Neural progenitor cell (in vitro differentiated cells): ENCODE data around the gene MAJIN. TPM values are rescaled to one million over a fixed set of nuclear protein-coding genes. Genes with fewer than 3 reads are reported as not detected.
A peak's percentile ranks its signal among the peaks of the same experiment; 100 is the strongest.

ENCODE experiments used
- DNase-seq: peaks from one replicate; pipeline ENCODE4 v3.0.0-alpha.2; 2016; ENCODE audit warnings: low spot score
- H2AFZ ChIP-seq: fragments of 200-600 bp; sonication (generic); replicated peaks from 2 replicates; pipeline ENCODE4 v1.6.1; 2016; ENCODE audit warnings: antibody characterized with exemption
- H3F3A ChIP-seq: fragments of 200-600 bp; sonication (generic); 2 replicates; pipeline ENCODE4 v1.6.1; 2016; ENCODE audit warnings: antibody characterized with exemption, low read depth
- H3K27ac ChIP-seq: fragments of 200-600 bp; sonication (generic); 2 replicates; pipeline ENCODE4 v1.5.1; 2016; ENCODE audit warnings: mild to moderate bottlenecking
- H3K27me3 ChIP-seq: fragments of 200-600 bp; sonication (generic); 2 replicates; pipeline ENCODE4 v1.6.1; 2016; ENCODE audit warnings: mild to moderate bottlenecking, moderate library complexity
- H3K36me3 ChIP-seq: fragments of 200-600 bp; sonication (generic); 2 replicates; pipeline ENCODE4 v1.5.1; 2016
- H3K4me1 ChIP-seq: fragments of 200-600 bp; sonication (generic); 2 replicates; pipeline ENCODE4 v1.6.1; 2016; ENCODE audit warnings: mixed run types
- H3K4me2 ChIP-seq: fragments of 200-600 bp; sonication (generic); 2 replicates; pipeline ENCODE4 v1.6.1; 2016
- H3K4me3 ChIP-seq: fragments of 200-600 bp; sonication (generic); 2 replicates; pipeline ENCODE4 v1.5.1; 2016
- H3K79me2 ChIP-seq: fragments of 200-600 bp; sonication (generic); 2 replicates; pipeline ENCODE4 v1.6.1; 2016; ENCODE audit warnings: low read depth
- H3K9ac ChIP-seq: fragments of 200-600 bp; sonication (generic); 2 replicates; pipeline ENCODE4 v1.6.1; 2016
- H3K9me3 ChIP-seq: fragments of 200-600 bp; sonication (generic); 2 replicates; pipeline ENCODE4 v1.5.1; 2016; ENCODE audit warnings: low read depth
- H4K20me1 ChIP-seq: fragments of 200-600 bp; sonication (generic); 2 replicates; pipeline ENCODE4 v1.6.1; 2016; ENCODE audit warnings: low read depth
- H3K27ac Mint-ChIP-seq: 3 replicates; pipeline ENCODE4 v1.8.0; 2021; ENCODE audit warnings: mixed read lengths
- H3K27me3 Mint-ChIP-seq: 2 replicates; pipeline ENCODE4 v1.8.0; 2022; ENCODE audit warnings: low read depth, mild to moderate bottlenecking, inconsistent platforms, moderate library complexity, mixed read lengths; ENCODE audit not compliant: insufficient read depth
- H3K36me3 Mint-ChIP-seq: 3 replicates; pipeline ENCODE4 v1.8.0; 2021; ENCODE audit warnings: mixed read lengths
- H3K4me1 Mint-ChIP-seq: 3 replicates; pipeline ENCODE4 v1.8.0; 2021; ENCODE audit warnings: mixed read lengths
- H3K4me3 Mint-ChIP-seq: 3 replicates; pipeline ENCODE4 v1.8.0; 2021; ENCODE audit warnings: mild to moderate bottlenecking, moderate library complexity, mixed read lengths
- H3K9me3 Mint-ChIP-seq: 3 replicates; pipeline ENCODE4 v1.8.0; 2020; ENCODE audit warnings: mixed read lengths
- CTCF ChIP-seq: fragments of 200-600 bp; sonication (generic); IDR thresholded peaks from 2 replicates; pipeline ENCODE4 v1.5.1; 2017; ENCODE audit warnings: antibody characterized with exemption, mild to moderate bottlenecking
- EZH2 ChIP-seq: fragments of 200-600 bp; sonication (generic); IDR thresholded peaks from 2 replicates; pipeline ENCODE4 v1.6.1; 2017; ENCODE audit warnings: antibody characterized with exemption, mild to moderate bottlenecking, moderate library complexity
- EZH2phosphoT487 ChIP-seq: fragments of 200-600 bp; sonication (generic); IDR thresholded peaks from 2 replicates; pipeline ENCODE4 v1.6.1; 2017; ENCODE audit warnings: antibody characterized with exemption
- total RNA-seq: library from RNA; depleted of rRNA; stranded (reverse); fragments of >200 nt; gene quantifications from 2 replicates; pipeline ENCODE4 v1.2.3, GENCODE V29; 2015; ENCODE audit warnings: low replicate concordance

MAJIN gene
- total RNA-seq, 1 donor from 2014 or later, result not detected

DNA sequence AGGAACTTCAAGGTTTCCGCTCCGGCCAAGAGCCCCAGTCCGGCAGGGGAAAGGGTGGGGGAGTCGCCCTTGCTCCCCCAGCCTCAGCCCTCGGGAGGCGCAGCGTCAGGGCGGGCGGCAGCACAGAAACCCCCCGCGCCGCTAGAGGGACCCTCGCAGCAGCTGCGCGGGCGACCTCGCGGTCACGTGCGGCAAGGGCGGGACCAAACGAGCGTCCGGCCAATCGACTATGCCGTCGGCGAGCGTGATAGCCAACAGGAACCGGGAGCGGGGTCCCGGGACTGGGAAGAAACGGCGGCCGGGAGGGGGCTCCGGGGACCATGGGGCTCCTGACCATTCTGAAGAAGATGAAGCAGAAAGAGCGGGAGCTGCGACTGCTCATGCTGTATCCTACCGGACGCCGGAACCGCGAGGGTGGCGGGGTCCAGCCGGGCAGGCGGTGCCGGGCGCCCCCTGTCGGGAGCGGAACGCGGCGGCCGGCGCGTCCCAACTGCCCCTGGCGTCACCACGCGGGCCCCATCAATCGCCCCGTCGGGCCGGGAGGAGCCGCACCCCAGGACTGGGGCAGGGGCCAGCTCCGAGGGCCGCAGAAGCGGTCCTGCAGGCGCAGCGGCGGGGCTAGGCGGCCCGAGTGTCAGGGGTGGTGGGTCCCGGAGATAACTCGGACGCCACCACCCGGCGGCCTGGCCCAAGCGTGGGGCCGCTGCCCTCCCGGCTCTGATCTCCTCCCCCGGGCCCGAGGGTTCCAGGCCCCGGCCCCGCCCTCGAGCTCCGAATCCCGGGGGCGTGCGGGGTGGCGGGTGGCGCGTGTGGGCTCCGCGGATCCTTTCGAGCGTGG, 42.2 kb upstream of the MAJIN start, which contains the start of gene ARL2:
Gene ARL2, plus strand, starts transcription at position 273 of the 838 bp plus-strand sequence. Its CDS starts 48 bp downstream, at position 321.
- Histone ChIP-seq H3K27me3 (no peaks in the 10 kb centered on the region), H2AFZ (peak within 1 kb of the TSS; percentile 75), H3K4me2 (peak within 1 kb of the TSS; percentile 75), H3K27ac (peak within 1 kb of the TSS; percentile 77), H3K9ac (peak within 1 kb of the TSS; percentile 36), H3K4me1 (no peaks in the 10 kb centered on the region), H3K9me3 (no peaks in the 10 kb centered on the region), H3F3A (peaks cover 24% of the 10 kb centered on the region), H3K79me2 (peaks cover 22% of the 10 kb centered on the region), H3K36me3 (no peaks in the 10 kb centered on the region), H4K20me1 (no peaks in the 10 kb centered on the region), H3K4me3 (peak within 1 kb of the TSS; percentile 61)
- Mint-ChIP-seq H3K9me3 (no peaks in the 10 kb centered on the region), H3K4me1 (peaks cover 12% of the 10 kb centered on the region), H3K4me3 (peak within 1 kb of the TSS; percentile 92), H3K27me3 (no peaks in the 10 kb centered on the region), H3K36me3 (peaks cover 19% of the 10 kb centered on the region), H3K27ac (peak within 1 kb of the TSS; percentile 89)
- TF ChIP-seq EZH2 (peak; percentile 26), EZH2phosphoT487 (no peak), CTCF (peak; percentile 64)
- peak; percentile 98 for DNase-seq

- Histone ChIP-seq H3K27me3 (no peaks in the 10 kb centered on the region), H3K27ac (peak overlapping the region; percentile 77), H3K79me2 (peaks cover 22% of the 10 kb centered on the region), H3K9ac (no peak overlapping the region), H3F3A (peaks cover 24% of the 10 kb centered on the region), H2AFZ (peak overlapping the region; percentile 75), H3K4me1 (no peaks in the 10 kb centered on the region), H3K4me2 (peak overlapping the region; percentile 75), H3K36me3 (no peaks in the 10 kb centered on the region), H3K9me3 (no peaks in the 10 kb centered on the region), H3K4me3 (peak overlapping the region; percentile 61), H4K20me1 (no peaks in the 10 kb centered on the region)
- Mint-ChIP-seq H3K9me3 (no peaks in the 10 kb centered on the region), H3K4me1 (peaks cover 12% of the 10 kb centered on the region), H3K4me3 (peak overlapping the region; percentile 91), H3K36me3 (peaks cover 19% of the 10 kb centered on the region), H3K27ac (peak overlapping the region; percentile 89), H3K27me3 (no peaks in the 10 kb centered on the region)
- peak; percentile 93 for DNase-seq
- TF ChIP-seq EZH2phosphoT487, result no peak
- TF ChIP-seq CTCF, result peak; percentile 63
- peak; percentile 41 for TF ChIP-seq EZH2
Observed at GRCh38 chr11:65013130-65013887, 41.4 kb upstream of the MAJIN start.

- Histone ChIP-seq H3K36me3 (no peaks in the 10 kb centered on the region), H3K4me2 (no peak overlapping the region), H3K9ac (no peak overlapping the region), H3K4me3 (no peak overlapping the region), H3K9me3 (no peaks in the 10 kb centered on the region), H3K27me3 (no peaks in the 10 kb centered on the region), H3K27ac (no peak overlapping the region), H2AFZ (no peak overlapping the region), H3K4me1 (no peaks in the 10 kb centered on the region), H4K20me1 (no peaks in the 10 kb centered on the region), H3K79me2 (no peaks in the 10 kb centered on the region), H3F3A (peaks cover 12% of the 10 kb centered on the region)
- no peak for TF ChIP-seq EZH2phosphoT487
- no peak for TF ChIP-seq EZH2
- TF ChIP-seq CTCF, result no peak
- H3K36me3 Mint-ChIP-seq, result no peaks in the 10 kb centered on the region
- no peaks in the 10 kb centered on the region for H3K27me3 Mint-ChIP-seq
- H3K9me3 Mint-ChIP-seq, result no peaks in the 10 kb centered on the region
- H3K27ac Mint-ChIP-seq, result no peak overlapping the region
- peaks cover 4% of the 10 kb centered on the region for H3K4me1 Mint-ChIP-seq
- no peak for DNase-seq
- no peak overlapping the region for H3K4me3 Mint-ChIP-seq
Observed at GRCh38 chr11:65008873-65009272, 37.0 kb upstream of the MAJIN start.
